NCI-H2227 treated with DMSO at 0.1 percent for 48 hours (cell line): Measurements from ENCODE around the gene GYPB.
"Not testable (repeated sequence)": the region's sequence is repeated elsewhere in the genome, so short reads cannot be mapped to it uniquely, and the experiment has no call there.

Source experiments
- DNase-seq: peaks from one replicate; lab custom pipeline; 2025; lab: John Stamatoyannopoulos, UW

The GYPB gene

DNA sequence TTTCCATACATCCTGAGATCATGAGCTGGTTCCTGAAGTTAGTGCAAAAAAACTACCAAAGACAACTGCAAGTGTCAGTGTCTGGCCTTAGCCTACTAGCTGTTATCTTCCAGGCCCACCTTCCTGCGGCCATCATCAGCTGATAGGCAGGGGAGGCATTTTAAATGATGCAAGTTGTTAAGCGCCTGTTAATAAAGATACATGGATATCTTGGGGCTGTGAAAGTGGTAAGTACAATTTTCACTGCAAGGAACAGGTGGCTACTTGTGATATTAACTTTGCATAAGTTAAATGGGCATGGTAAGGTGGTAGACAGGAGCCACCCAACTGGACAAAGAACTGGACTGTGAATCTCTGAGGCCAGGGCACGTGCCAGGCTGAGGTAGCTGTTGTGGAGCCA is at the start of gene GYPB:
Gene GYPB (minus strand): TSS at position 104 of the 400 bp plus-strand sequence. CDS start 93 bp downstream, at position 11.
- not testable (repeated sequence) for DNase-seq

DNA sequence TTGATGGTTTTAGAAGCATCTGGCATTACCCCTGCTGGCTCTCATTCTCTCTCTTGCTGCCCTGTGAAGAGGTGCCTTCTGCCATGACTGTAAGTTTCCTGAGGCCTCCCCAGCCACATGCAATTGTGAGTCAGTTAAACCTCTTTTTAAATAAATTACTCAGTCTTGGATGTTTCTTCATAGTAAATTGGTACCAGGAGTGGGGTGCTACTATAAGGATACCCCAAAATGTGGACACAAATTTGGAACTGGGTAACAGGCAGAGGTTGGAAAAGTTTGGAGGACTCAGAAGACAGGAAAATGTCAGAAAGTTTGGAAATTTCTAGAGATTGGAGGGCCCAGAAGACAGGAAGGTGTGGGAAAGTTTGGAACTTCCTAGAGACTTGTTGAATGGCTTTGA is 42.4 kb upstream of the GYPB start:
- DNase-seq = not testable (repeated sequence)

DNA sequence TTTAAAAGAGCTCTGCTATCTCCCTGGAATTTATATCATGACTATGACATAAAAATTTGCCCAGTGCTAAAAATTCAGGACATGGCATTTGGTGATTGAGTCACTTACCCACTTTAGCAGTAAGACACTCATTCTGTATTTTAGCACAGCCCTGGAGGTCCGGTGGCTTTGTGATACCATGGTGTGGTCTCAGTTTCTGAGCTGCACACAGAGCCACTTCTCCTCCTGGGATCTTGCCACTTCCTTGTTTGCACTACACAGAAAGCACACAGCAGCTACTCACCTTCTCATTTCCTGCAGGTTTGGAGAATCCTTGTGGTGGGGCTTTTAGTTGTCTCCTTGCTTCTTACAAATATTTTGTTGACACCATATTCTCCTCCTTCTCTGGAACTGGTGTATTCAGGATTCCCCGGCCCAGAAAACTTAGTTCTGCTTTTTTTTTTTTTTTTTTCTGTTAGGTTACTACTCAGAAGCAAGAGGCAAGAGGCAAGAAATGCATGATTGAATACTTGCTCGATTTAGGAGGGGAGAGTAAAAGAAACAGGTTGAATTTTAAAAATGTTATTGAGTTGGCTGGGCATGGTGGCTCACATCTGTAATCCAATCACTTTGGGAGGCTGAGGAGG is 41.2 kb upstream of the GYPB start:
- DNase-seq = not testable (repeated sequence)

DNA sequence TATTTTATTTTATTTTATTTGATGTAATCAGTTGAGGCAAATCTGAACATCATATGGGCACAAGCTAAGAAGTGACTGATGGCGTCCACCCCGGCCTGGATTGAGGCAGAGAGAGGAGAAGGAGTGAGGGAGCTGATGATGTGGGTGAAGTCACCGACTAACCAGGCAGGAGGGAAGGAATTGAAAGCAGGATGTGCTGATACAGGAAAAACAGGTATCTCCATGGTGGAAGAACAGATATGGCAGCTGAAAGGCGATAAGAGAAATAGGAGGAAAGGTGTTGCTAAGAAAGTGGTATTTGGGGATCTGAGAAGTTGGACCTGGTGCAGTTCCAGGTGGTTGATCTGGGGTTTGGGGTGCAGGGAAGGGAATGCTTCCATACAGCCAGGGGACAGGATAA is 37.6 kb upstream of the GYPB start:
- no peak for DNase-seq

DNA sequence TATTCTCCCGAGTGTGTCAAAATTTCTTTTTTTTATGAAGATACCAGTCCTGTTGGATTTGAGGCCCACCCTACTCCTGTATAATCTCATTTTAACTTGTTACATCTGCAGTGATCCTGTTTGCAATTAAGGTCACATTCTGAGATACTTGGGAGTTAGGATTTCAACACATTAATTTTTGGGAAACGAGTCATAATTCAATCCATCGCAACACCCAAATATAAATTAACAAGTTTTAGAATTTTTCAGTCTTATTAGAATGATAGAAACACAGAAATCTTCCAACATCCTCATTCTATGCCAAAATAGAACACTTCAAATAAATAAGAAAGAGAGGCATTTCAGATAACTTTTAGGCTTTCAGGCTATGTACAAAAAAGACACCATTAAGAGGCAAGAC is 36.2 kb upstream of the GYPB start:
- not testable (repeated sequence) for DNase-seq

DNA sequence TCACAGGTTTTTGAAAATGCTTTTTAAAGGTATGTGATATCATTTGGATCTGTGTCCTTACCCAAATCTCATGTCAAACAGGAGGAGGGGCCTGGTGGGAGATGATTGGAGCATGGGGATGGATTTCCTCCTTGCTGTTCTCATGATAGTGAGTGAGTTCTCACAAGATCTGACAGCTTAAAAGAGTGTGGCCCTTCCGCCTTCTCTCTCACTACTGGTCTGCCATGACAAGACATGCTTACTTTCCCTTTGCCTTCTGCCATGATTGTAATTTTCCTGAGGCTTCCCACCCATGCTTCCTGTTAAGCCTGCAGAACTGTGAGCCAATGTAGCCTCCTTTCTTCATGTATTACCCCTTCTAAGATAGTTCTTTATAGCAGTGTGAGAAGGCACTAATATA is 32.3 kb upstream of the GYPB start:
- DNase-seq = not testable (repeated sequence)

DNA sequence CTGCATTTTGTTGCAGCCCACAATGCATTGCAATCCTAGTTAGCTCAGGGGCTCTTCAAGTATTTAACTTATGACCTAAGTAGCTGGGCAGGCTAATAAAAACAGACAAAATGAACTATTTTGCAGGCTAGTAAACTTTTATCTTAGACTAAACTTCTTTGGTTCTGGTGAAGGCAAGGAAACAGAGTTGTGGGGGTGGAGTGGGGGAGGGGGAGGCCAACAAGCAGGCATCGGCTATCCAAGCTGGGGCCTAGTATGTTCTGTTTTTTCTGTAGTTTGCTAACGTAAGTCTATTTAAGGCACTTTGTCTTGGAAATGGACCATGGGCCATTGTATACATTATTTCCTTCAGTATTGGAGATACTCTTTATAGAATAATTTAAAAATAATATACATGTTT is 31.5 kb upstream of the GYPB start:
- DNase-seq = not testable (repeated sequence)

DNA sequence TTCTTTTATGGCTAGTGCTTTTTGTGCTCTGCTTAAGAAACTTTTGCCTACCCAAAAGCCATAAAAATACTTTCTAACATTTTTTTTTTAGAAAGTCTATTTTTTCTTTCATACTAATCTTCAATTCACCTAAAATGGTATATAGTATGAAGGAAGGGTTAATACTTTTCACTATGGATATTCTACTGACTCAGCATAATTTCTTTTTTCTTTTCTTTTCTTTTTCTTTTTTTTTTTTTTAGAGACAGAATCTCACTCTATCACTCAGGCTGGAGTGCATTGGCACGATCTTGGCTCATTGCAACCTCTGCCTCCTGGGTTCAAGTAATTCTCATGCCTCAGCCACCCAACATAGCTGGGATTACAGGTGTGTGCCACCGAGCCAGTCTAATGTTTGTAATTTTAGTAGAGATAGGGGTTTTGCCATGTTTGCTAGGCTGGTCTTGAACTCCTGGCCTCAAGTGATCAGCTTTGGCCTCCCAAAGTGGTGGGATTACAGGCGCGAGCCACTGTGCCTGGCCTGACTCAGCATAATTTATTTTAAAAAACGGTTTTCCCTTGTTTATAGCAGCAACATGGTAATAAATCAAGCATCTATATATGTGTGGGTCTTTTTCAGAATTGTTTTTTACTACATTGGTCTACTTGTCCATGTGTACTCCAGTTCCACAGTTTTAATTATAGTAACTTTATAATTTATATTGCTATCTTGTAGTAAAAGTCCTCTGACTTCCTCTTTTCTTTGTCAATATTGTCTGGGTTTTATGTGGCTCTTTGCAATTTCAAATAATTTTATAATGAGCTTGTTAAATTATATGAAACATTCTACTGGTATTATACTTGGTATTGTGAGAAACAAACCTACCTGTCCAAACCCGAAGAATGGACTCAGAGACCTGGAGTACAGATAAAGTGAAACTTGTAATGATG is 30.6 kb upstream of the GYPB start:
- DNase-seq = not testable (repeated sequence)

DNA sequence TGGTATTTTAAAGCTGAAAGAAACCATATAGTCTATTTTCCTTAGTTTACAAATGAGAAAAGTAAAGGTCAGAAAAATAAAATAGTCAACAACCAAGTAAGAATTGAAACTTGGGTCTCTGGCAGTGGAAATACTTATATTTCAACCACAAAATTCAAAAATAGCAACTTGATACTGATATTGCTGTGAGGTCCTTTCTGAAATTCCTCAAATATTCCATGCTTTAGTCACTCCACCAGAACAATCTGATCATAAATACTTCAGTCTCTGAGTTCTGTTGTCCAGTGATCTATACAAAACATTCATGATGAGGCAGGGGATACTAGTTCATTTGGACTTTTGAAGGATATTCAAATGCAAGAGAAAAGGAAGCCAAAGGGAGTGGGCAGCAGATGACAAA is 25.8 kb upstream of the GYPB start:
- not testable (repeated sequence) for DNase-seq

DNA sequence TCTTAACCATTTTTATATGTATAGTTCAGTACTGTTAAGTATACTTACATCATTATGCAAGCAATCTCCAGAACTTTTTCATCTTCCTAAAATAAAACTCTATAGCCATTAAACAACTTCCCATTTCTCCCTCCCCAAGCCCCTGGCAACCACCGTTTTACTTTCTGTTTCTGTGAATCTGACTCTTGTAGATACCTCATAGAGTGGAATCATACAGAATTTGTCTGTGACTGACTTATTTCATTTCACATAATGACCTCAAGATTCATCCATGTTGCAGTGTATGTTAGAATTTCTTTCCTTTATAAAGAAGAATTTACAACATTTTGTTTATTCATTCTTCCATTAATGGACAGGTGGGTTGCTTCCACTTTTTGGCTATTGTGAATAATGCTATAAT is 13.4 kb upstream of the GYPB start:
- not testable (repeated sequence) for DNase-seq

DNA sequence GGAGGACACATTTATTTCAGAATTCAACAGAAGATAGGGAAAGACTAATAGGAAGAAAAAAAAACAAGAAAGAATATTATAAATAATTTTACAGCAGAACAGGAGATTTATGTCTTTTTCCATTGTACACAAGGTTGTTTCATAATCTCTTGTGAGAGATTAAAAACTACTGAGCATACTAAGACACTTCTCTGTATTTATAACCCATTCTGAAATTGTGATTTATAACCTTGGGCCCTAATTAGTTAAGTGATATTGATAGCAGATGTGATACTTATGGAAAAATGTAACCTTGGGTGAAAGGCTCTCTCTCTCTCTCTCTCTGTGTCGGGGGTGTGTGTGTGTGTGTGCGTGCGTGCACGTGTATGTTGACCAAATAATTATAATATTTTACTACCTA is 12.7 kb upstream of the GYPB start:
- not testable (repeated sequence) for DNase-seq

DNA sequence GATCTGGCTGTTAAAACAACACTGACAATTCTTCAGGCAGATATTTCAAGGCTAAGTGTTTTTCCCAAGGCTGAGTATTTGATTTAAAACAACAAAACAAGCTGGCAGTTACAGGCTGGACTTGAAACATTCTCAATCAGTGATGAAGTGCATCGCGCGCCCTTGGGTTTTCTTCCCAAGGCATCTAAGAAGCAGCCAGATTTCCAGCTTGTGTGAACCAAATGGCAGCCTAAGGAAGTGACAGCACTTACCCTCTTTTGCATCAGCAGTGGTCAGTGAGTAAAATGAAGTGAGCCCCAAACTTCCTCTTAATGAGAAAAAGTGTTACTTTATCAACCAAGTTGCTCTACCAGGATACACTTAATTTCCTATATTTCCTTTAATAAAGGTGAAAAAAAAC is 12.2 kb upstream of the GYPB start:
- not testable (repeated sequence) for DNase-seq

DNA sequence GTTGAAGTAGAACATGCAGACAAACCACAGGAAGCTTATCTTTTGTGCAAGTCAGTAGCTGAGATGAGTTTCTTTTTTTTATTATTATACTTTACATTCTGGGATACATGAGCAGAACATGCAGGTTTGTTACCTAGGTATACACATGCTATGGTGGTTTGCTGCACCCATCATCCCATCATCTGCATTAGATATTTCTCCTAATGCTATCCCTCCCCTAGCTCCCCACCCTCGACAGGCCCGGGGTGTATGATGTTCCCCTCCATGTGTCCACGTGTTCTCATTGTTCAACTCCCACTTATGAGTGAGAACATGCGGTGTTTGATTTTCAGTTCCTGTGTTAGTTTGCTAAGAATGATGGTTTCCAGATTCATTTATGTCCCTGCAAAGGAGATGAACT is 11.5 kb upstream of the GYPB start:
- DNase-seq = not testable (repeated sequence)

DNA sequence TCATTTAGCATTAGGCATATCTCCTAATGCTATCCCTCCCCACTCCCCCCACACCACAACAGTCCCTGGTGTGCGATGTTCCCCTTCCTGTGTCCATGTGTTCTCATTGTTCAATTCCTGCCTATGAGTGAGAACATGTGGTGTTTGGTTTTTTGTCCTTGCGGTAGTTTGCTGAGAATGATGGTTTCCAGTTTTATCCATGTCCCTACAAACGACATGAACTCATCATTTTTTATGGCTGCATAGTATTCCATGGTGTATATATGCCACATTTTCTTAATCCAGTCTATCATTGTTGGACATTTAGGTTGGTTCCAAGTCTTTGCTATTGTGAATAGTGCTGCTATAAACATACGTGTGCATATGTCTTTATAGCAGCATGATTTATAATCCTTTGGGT is 7.5 kb upstream of the GYPB start:
- DNase-seq = not testable (repeated sequence)

DNA sequence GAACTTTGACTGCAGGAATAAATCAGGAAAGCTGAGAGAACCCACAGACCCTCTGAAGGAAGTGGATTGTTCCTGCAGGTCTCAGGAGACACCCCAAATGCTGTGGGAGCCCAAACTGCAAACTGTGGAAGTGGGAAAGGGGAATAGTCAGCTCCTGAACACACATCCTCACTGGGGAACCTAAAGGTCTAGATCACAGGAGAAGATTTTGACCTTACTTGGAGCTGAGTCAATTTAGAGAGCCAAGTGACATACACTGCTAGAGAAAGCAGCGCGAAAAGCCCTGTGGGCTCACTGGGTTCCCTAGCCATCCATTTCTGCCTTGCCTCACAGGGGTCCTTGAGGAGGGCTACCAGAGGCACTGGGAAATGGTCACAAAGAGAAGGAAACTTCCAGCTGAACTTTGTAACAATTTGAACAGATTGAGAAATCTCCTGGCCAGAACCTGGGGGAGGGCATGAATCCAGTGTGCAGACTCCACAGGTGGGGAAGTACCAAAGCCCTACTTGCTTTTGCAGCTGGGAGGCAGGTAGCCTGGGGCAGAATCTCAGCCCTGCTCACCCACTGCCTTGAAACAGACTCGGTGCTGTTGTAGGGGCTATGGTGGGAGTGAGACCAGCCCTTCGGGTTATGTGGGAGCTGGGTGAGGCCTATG is 5.3 kb upstream of the GYPB start:
- not testable (repeated sequence) for DNase-seq

DNA sequence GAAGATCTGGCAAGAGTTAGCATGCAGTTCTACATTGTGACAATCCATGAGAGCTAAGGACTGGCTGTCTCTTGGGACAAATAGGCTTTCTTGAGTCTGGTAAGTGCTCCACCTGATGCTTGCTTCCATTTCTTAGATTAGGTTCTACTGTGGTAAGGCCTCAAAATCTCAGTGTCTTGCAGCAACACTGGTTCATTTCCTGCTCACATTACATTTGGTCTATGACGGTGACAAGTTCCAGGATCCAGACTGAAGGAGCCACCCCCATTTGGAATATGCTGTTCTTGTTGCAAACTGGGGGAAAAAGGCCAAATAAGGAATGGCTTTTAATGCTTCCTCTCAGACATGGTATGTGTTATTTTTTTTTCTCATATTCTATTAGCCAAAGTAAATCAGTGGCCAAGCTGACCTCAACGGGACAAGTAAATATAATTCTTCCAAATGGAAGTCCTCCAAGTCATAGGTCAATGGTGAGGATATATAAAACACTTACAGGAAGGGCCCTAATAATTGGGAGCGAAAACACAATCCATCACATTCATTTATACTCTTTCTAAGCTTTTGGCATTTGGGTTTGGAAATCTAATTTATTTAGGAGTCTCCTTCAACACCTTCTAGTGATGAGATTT is 3.7 kb upstream of the GYPB start:
- DNase-seq = not testable (repeated sequence)

DNA sequence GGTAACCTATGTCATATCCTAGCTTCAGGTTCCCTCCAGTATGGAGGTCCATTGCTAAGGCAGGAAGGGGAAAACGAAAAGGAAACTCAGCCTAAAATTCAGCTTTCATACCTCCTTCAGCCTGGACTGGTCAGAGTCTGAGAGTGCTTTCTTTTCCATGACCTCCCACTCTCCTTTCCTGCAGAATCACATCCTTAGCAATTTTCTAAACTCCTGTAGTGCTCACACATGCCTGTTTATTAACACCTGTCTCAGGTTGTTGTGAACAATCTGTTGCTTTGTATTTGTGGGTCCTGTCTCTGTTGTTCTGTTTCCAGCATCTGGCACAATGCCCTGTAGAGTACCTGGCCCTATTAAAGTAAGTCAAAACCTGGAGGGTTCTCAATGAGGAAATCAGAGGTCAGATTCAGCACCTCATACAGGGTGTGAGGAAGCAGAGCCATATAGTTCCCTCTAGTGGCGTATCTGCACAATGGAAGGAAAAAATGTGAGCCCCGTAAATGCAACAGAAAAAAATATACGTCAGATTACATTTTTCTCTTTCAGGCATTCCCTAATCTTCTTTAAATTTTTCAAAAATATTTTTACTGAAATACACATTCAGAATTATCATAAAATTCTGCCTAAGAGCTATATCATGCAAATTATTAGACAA is 2.3 kb upstream of the GYPB start:
- DNase-seq = not testable (repeated sequence)

DNA sequence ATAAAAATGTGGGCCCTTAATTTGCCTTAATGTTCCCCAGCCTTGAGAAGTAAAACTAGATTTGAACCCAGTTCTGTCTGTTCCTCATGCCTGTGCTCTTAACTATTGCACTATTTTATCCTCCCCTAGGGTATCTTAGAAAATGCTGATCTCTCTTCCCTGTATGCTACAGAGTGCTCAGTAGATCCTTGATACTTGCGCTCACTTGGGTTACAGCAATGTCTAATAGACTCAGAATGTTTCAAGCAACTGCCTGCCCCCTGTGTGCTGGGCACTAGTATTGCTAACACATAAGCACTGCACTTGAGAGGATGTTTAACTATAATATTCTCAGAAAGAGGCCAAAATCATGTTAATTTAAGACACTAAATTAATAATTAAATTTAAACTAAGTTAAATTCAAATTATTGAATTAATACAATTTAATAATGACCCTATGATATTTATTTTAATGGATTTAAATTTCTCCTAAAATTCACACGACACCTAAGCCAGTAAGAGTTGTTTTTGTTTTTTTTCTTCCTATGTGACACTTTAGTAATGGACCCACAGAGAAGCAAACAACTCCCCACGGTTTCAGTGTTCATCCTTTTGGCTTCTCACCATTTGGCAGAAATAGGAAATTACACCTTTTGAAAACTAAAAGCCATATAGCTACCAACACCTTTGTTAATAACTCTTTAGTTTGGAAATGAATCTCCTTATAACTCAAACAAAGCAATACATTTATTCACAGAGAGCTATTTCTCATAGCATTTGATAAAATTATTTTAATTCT is 768 bp downstream of the GYPB start:
- not testable (repeated sequence) for DNase-seq

DNA sequence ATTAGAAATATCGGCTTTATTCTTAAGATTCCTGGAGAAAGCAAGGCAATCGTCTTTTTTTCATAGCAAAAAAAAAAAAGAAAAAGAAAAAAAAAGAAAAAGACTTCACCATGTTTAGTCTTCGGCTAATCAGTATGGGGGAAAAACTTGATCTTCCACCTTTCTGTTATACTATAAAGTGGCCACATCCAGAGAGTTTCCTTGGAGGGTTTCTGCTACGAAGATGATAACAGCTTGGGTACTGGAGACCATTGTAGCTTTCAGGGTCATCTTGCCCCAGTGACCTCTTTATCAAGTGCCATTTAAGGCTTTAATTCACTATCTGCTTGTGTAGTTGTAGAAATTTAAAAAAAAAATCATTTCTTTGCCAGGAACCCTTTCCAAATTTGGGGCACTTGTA is 1.9 kb downstream of the GYPB start:
- not testable (repeated sequence) for DNase-seq

DNA sequence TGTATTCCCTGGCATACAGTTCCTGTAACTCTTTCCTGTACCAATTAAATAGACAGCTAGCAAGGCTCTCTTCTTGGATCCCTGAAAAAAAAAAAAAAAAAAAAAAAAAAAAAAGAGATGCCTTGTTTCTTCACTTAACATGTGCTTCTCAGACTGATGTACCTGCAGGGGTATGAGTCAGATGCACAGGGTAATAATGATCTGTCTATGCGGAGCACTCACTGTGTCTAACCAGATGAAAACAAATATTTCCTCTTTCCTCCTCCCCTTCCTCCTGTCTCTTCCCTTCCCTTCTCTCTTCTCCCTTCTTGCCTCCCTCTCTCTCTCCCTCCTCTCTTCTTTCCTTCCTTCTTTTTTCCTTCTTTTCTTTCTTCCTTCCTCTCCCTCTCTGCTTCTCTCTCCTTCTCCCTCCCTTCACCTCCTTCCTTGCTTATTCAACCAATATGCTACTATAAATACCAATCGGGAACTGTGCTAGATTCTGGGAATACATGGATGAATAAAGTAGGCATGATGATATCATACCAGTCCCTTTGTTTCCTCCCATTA is 3.0 kb downstream of the GYPB start:
- not testable (repeated sequence) for DNase-seq

DNA sequence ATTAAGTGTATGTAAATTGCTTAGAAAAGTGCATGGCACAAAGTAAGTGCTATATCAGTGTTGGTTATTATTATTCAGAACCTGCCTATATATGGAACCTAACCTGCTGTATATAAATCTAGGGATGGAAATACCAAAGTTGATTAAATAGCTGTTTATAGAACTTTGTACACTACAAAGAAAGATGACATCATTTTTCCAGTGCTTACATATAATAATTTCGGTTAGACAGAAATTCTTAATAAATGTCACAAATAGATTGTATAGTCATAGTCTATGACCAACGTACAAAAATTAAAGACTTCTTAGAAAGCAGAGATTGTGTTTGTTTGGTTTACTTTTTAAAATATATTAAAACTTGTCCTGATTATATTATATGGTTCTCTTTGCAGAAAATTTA is 4.4 kb downstream of the GYPB start:
- DNase-seq = no peak
